ENCODE measurements around the gene SUPT6H. TPM values are rescaled to one million over a fixed set of nuclear protein-coding genes. Genes with fewer than 3 reads are reported as not detected.

The SUPT6H gene
- total RNA-seq, 1 donor from 2014 or later: 38.8 TPM

Other genes starting within 250 kb of the SUPT6H start
- gene SLC13A2, start 188.6 kb upstream of the SUPT6H start, total RNA-seq: not detected
- not detected for gene FOXN1, start 155.9 kb upstream of the SUPT6H start, total RNA-seq
- gene UNC119, start 109.6 kb upstream of the SUPT6H start, total RNA-seq: 22.6 TPM
- gene PIGS, start 90.7 kb upstream of the SUPT6H start, total RNA-seq: 33.4 TPM
- 353 TPM for gene ALDOC, start 85.3 kb upstream of the SUPT6H start, total RNA-seq
- 1.1 TPM for gene SPAG5, start 63.2 kb upstream of the SUPT6H start, total RNA-seq
- 4.8 TPM for gene RSKR, start 48.0 kb upstream of the SUPT6H start, total RNA-seq
- gene BLTP2, start 17.0 kb upstream of the SUPT6H start, total RNA-seq: 69.2 TPM
- 26.4 TPM for gene SDF2, start 299 bp upstream of the SUPT6H start, total RNA-seq
- gene PROCA1, start 49.7 kb downstream of the SUPT6H start, total RNA-seq: 1.3 TPM
- gene RAB34, start 55.7 kb downstream of the SUPT6H start, total RNA-seq: 14.5 TPM
- 858 TPM for gene RPL23A, start 57.8 kb downstream of the SUPT6H start, total RNA-seq
- gene TLCD1, start 64.0 kb downstream of the SUPT6H start, total RNA-seq: 1.9 TPM
- 0.30 TPM for gene NEK8, start 66.6 kb downstream of the SUPT6H start, total RNA-seq
- gene TRAF4, start 81.8 kb downstream of the SUPT6H start, total RNA-seq: 2.4 TPM
- 15.6 TPM for gene FAM222B, start 180.6 kb downstream of the SUPT6H start, total RNA-seq
- gene ERAL1, start 192.8 kb downstream of the SUPT6H start, total RNA-seq: 36.4 TPM
- gene FLOT2, start 235.5 kb downstream of the SUPT6H start, total RNA-seq: 101 TPM
- gene DHRS13, start 240.9 kb downstream of the SUPT6H start, total RNA-seq: 2.9 TPM

All from Right ventricle myocardium superior (tissue), 1 donor.